ENCODE measurements around the gene EHMT1.
"Not testable (repeated sequence)": the region's sequence is repeated elsewhere in the genome, so short reads cannot be mapped to it uniquely, and the experiment has no call there.

EHMT1 gene

GRCh38 chr9:137764171-137764671 lies 145.4 kb downstream of the EHMT1 start:
- DNase-seq (ENCODE audit: low read depth), result no peak
- no peak overlapping the region for H3K4me3 ChIP-seq (ENCODE audit: low read depth, low read length)

- no peak for DNase-seq (ENCODE audit: low read depth)
- H3K4me3 ChIP-seq (ENCODE audit: low read depth, low read length), result no peak overlapping the region
These were observed 146.2 kb downstream of the EHMT1 start for GRCh38 chr9:137764981-137765380.

- no peak for DNase-seq (ENCODE audit: low read depth)
- H3K4me3 ChIP-seq (ENCODE audit: low read depth, low read length), result no peak overlapping the region
These were observed 146.7 kb downstream of the EHMT1 start for GRCh38 chr9:137765536-137765935.

DNA sequence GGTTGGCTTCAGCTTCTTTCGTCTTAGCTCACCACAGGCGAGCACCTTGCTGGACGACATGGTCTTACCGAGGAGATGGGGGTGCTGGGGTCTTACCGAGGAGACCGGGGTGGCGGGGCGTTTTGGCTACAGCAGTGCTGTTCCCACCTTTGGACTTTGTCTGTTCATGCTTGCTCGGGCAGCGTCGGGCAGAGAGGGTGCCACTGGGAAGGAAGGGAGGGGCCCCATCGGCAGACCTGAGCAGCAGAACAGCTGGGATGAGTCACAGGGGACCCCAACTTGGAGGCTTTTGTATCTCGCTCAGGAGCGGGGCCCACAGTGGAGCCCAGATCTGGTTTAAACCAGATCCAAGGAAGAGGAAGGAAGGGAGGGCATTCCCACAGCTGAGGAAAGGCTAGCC lies 152.8 kb downstream of the EHMT1 start:
- no peak overlapping the region for H3K4me3 ChIP-seq (ENCODE audit: low read depth, low read length)
- no peak for DNase-seq (ENCODE audit: low read depth)

GRCh38 chr9:137772281-137772873 lies 153.6 kb downstream of the EHMT1 start:
- no peak for DNase-seq (ENCODE audit: low read depth)
- H3K4me3 ChIP-seq (ENCODE audit: low read depth, low read length), result no peak overlapping the region

DNA sequence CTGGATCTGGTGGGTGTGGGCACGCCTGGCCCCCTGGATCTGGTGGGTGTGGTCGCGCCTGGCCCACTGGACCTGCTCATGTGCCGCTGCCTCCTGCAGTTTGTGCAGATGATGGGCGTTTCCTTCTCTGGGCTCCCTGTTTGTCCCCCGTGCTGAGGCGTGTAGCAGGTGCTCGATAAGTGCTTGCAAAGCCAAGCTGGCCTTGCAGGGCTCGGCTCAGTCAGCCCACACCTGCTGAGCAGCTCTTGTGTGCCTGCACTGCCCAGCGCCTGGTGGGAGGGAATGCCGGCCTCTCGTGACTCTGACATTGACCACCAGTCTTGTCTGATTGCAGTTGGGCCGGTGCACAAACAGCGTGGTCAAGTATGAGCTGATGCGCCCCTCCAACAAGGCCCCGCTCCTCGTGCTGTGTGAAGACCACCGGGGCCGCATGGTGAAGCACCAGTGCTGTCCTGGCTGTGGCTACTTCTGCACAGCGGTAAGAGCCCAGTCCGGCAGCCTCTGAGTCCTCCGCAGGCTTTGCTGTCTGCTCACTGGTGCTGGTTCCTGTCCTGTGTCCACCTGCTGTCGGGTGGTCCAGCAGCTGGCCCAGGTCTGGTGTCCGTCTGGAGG lies 156.1 kb downstream of the EHMT1 start:
- DNase-seq (ENCODE audit: low read depth), result no peak
- no peak overlapping the region for H3K4me3 ChIP-seq (ENCODE audit: low read depth, low read length)

GRCh38 chr9:137776306-137776995 lies 157.6 kb downstream of the EHMT1 start:
- no peak for DNase-seq (ENCODE audit: low read depth)
- no peak overlapping the region for H3K4me3 ChIP-seq (ENCODE audit: low read depth, low read length)

DNA sequence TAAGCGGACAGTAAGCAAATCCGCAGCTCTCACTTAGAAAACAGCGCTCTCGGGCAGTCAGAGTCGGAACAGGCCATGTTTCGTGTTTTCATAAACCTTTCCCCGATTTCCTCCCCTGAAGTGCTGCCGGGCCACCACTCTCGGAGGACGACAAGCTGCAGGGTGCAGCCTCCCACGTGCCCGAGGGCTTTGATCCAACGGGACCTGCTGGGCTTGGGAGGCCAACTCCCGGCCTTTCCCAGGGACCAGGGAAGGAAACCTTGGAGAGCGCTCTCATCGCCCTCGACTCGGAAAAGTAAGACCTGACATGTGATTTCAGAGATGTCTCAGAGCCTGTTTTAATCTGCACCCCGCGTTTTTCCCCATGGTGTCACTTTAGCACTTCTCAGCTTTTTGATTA lies 159.0 kb downstream of the EHMT1 start:
- DNase-seq (ENCODE audit: low read depth), result no peak
- no peak overlapping the region for H3K4me3 ChIP-seq (ENCODE audit: low read depth, low read length)

DNA sequence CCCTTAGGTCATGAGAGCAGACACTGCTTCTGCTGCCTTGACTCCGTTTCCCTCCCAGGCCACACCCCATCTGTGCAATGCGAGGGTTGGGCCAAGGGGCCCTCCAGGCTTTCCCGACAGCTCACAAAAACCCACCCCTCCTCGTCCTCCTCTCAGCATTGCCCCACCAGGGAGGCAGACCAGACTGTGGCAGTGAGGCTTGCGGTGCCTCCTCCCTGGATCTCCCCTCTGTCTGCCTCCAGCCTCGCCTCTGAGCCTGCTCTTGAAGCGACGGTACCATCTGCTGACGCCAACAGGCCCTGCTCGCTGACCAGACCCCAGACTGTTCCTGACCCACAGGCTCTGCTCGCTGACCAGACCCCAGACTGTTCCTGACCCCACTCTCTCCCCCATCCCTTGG lies 159.5 kb downstream of the EHMT1 start:
- no peak overlapping the region for H3K4me3 ChIP-seq (ENCODE audit: low read depth, low read length)
- DNase-seq (ENCODE audit: low read depth), result no peak

- no peak overlapping the region for H3K4me3 ChIP-seq (ENCODE audit: low read depth, low read length)
- DNase-seq (ENCODE audit: low read depth), result no peak
These were observed 160.1 kb downstream of the EHMT1 start for GRCh38 chr9:137778914-137779313.

GRCh38 chr9:137780031-137780430 lies 161.2 kb downstream of the EHMT1 start:
- DNase-seq (ENCODE audit: low read depth); H3K4me3 ChIP-seq (ENCODE audit: low read depth, low read length): not testable (repeated sequence)

DNA sequence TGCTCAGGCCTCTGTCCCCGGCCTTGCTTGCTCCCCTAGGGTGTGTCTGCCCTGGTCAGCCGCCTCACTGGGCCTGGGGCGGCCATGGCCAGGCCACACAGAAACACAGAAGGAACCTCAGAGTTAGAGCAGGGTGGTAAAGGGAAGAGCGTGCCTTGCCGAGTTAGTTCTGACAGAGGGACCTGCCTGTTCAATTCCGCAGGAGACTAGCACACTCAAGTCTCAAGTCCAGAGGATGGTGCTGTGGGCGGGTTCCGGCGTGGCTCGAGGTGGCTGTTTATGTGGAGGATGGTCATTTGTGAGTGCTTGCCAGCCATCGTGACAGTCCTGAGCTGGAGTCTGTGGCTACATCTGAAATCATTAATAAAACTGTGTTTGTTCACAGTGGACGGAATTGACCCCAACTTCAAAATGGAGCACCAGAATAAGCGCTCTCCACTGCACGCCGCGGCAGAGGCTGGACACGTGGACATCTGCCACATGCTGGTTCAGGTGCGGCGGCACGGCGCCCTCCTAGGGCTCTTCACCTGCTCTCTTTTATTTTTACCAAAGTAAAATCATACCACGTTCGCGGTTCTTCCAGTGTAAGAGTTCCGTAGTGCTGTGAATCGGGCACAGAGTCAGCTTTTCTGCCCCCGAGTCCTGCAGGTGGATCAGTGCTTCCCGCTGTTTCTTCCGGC lies 163.2 kb downstream of the EHMT1 start:
- H3K4me3 ChIP-seq (ENCODE audit: low read depth, low read length), result no peak overlapping the region
- DNase-seq (ENCODE audit: low read depth), result no peak

GRCh38 chr9:137783521-137783920 lies 164.7 kb downstream of the EHMT1 start:
- peak; percentile 22 for DNase-seq (ENCODE audit: low read depth)
- H3K4me3 ChIP-seq (ENCODE audit: low read depth, low read length), result no peak overlapping the region

- DNase-seq (ENCODE audit: low read depth), result no peak
- no peak overlapping the region for H3K4me3 ChIP-seq (ENCODE audit: low read depth, low read length)
These were observed 165.2 kb downstream of the EHMT1 start for GRCh38 chr9:137784046-137784445.

DNA sequence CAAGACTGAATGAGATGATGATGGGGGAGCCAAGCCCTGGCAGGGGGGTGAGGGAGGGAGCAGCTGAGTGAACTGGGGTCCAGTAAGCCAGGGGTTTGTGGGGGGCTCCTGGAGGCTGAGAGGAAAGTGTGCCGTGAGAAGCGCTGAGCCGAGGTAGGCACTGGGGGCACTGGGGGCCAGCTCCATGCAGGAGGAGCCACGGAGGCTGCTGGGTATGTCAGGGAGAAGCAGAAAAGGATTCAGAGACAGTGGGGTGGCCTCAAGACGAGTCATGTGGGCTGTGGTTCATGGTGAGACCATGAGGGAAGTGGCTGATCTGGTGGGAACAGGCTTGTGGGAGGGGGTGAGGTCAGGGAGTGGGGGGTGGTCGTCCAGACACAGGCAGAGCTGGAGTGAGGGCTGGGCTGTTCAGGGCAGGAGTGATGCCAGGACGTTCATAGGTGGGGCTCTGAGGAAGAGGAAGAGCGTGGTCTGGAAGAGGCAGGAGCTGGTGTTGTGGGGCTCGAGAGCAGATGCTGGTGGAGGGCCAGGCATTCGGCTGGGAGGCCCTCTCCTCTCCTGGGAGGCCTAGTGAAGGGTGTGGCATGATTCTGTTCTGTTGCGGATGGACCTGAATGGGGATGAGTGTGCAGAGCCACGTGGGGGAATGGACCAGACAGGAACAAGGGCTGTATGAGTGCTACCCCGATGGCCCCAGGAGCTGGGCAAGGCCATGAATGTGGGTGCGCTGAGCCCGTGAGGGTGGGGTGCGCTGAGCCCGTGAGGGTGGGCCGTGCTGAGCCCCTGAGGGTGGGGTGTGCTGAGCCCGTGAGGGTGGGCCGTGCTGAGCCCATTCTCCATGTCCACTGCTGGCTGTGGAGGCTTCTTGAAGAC lies 166.1 kb downstream of the EHMT1 start:
- no peak overlapping the region for H3K4me3 ChIP-seq (ENCODE audit: low read depth, low read length)
- no peak for DNase-seq (ENCODE audit: low read depth)

DNA sequence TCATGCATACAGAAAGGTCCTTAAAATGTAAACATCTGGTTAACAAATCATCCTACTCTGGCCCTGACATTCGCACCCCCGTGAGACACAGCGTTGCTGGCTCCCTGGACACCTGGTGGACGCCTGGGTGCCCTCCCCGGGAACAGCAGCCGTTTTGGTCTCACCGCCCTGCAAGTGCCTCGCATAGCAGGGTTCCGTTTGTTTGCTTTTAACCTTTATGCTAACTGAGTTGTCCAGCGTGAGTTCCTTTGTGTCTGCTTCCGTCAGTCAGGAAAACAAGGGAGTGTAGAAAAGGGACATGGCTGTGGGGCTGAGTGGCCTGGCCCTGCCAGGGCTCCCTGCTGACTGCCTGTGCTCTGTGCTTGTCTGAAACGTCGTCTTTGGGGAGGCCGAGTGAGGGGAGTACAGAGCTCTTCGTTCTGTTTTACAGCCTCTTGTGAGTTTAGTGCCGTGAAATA lies 166.9 kb downstream of the EHMT1 start:
- no peak for DNase-seq (ENCODE audit: low read depth)
- no peak overlapping the region for H3K4me3 ChIP-seq (ENCODE audit: low read depth, low read length)

DNA sequence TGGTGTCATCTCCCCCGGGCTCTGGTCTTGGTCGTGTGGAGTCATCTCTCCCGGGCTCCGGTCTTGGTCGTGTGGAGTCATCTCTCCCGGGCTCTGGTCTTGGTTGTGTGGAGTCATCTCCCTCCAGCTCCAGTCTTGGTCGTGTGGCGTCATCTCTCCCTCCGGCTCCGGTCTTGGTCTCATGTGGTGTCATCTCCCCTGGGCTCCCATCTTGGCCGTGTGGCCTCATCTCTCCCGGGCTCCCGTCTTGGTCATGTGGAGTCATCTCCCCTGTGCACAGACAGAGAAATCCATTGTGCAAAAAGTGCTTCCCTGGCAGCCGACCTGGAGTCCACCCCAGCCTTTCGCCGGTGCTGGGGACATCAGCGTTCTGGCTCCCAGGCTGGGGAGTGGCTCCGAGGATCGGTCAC lies 167.7 kb downstream of the EHMT1 start:
- H3K4me3 ChIP-seq (ENCODE audit: low read depth, low read length), result no peak overlapping the region
- no peak for DNase-seq (ENCODE audit: low read depth)

DNA sequence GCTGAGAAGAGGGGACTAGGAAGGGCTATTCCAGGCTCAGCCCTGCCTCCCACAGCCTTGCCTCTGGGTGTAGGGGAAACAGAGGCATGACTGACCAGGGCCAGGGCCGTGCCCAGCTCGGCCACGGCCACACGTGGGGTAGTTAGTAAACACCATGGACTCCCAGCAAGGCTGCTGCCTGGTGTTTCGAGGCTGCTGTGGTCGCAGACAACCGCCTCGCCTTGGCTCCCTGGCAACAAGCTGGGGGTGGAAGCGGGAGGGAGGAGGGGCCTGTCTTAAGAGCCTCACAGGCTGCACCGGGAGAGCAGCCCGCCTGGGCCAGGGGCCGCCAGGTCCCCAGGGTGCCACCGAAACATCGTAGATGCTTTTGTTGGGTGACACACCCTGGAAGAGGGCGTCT lies 168.6 kb downstream of the EHMT1 start:
- no peak overlapping the region for H3K4me3 ChIP-seq (ENCODE audit: low read depth, low read length)
- DNase-seq (ENCODE audit: low read depth), result no peak

DNA sequence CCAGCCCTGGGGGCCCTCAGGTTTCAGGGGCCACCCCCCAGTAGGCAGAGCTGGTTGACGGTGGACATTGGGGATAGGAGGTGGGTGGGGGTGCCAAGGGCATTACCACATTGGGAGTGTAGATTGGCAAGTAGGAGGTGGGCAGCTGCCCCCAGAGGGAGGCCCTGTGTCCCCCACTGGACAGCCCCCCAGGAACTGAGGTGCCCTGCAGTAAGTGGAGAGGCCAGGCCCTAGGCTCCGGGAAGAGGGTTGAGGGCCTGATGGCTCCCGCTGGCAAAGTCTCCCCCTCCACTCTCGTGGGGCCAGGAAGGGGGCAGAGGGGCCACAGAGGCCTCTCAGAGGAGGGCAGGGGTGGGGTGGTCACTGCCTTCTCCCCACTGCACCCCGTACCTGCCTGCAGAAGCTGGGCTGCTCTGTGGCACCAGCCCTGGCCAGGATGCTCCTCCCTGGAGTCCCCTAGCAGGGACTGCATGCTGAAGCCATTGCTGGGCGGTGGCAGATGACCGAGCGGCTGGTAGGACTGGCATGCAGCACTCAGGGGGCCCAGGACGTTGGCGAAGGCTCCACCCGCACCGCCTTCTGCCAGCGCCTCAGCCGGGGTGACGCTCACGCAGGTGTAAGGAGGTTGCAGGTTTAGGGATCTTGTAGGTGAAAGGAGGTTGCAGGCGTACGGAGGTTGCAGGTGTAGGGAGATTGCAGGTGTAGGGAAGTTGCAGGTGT lies 169.1 kb downstream of the EHMT1 start:
- no peak overlapping the region for H3K4me3 ChIP-seq (ENCODE audit: low read depth, low read length)
- DNase-seq (ENCODE audit: low read depth), result no peak

Measured in skeletal muscle cell (primary cell).